Activated T-helper 1 cell treated with anti-CD3 and anti-CD28 coated beads, Interleukin-2, amount 50 U/mL, for 16 hours (primary cell): ENCODE results near the gene LIME1.
A peak's percentile ranks its signal among the peaks of the same experiment; 100 is the strongest.

Experiments
- DNase-seq, 2 donors: peaks; one replicate each; pipeline ENCODE4 v3.0.0-alpha.2; 2020; ENCODE audit warnings: low read depth in 1 of 2, low spot score in 1 of 2

The LIME1 gene, protein sequence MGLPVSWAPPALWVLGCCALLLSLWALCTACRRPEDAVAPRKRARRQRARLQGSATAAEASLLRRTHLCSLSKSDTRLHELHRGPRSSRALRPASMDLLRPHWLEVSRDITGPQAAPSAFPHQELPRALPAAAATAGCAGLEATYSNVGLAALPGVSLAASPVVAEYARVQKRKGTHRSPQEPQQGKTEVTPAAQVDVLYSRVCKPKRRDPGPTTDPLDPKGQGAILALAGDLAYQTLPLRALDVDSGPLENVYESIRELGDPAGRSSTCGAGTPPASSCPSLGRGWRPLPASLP

GRCh38 chr20:63735859-63736718, at the start of gene LIME1:
LIME1 (plus strand) TSS chr20:63736664; CDS start chr20:63737550, 886 bp downstream.
- peak; percentile 55 to 60 for DNase-seq

GRCh38 chr20:63687419-63688178, 48.9 kb upstream of the LIME1 start:
- no peak for DNase-seq

- DNase-seq: no peak
These were observed 48.0 kb upstream of the LIME1 start for GRCh38 chr20:63688228-63689045.

GRCh38 chr20:63689046-63690002, 47.1 kb upstream of the LIME1 start:
- no peak for DNase-seq

GRCh38 chr20:63690003-63690897, 46.2 kb upstream of the LIME1 start:
- no peak for DNase-seq

GRCh38 chr20:63690898-63691710, 45.4 kb upstream of the LIME1 start:
- DNase-seq: no peak

DNA sequence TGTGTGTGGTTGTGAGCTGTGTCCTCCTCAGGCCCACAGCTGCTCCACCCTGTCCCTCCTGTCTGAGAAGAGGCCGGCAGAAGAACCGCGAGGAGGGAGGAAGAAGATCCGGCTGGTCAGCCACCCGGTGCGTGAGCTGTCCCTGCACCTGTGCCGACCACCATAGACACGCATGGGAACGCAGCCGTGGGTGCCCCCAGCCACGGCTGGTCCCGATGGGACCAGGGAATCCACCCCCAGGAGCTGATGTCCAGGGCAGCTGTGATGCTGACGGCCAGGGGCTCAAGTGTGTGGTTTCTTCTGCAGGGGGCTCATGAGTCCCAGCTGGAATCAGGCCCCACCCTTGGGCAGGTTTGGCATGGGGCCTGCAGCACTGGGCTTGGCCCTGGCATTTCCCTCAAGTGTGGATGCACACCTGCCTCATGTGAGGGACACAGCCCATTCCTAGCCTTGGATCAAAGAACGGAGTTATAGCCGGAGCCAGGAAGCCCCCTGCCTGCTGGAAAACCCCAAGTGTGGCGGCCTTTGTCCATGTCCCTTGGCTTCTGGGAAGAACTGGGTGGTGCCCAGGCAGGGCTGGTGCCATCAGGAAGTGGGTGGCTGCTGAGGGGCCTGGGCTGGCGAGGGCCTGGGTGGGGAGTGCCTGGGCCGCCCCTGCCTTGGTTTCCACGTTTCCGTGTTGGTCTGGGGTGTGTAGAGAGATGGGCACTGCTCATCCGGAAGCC, 44.6 kb upstream of the LIME1 start:
- no peak for DNase-seq

DNA sequence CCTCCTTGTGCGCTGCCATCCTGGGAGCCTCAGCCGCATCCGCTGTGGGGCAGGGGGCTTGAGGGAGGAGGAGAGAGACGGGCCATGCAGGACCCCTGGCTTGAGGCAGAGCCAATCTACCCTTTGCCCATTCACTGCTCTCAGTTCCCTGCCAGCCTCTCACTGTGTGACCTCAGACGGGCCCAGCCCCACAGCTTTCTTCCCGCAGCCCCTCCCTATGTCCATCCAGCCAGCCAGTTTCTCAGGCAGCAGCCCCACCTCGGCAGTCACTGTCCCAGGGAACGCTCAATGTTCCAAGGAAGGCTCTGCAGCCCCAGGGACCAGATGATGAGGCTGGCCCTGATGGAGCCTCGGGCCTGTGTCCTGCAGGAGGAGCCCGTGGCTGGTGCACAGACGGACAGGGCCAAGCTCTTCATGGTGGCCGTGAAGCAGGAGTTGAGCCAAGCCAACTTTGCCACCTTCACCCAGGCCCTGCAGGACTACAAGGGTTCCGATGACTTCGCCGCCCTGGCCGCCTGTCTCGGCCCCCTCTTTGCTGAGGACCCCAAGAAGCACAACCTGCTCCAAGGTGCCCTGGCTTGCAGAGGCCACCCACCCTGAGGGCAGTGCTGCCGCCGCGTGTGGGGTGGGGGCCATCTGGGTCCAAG, 43.9 kb upstream of the LIME1 start:
- DNase-seq: no peak

GRCh38 chr20:63693083-63693732, 43.3 kb upstream of the LIME1 start:
- DNase-seq: no peak

- DNase-seq: no peak
These were observed 42.5 kb upstream of the LIME1 start for GRCh38 chr20:63693733-63694583.

GRCh38 chr20:63694584-63695423, 41.7 kb upstream of the LIME1 start:
- DNase-seq: no peak

- no peak for DNase-seq
These were observed 40.8 kb upstream of the LIME1 start for GRCh38 chr20:63695424-63696305.

GRCh38 chr20:63696306-63696627, 40.2 kb upstream of the LIME1 start:
- DNase-seq: no peak
